NCI-H460 (cell line): ENCODE results near the gene PLD2. TPM values are rescaled to one million over a fixed set of nuclear protein-coding genes. Genes with fewer than 3 reads are reported as not detected.
"Not testable (repeated sequence)": the region's sequence is repeated elsewhere in the genome, so short reads cannot be mapped to it uniquely, and the experiment has no call there.

ENCODE experiments used
- DNase-seq: peaks from one replicate; pipeline ENCODE4 v3.0.0-alpha.2; 2016; ENCODE audit warnings: low read depth; ENCODE audit errors: extremely low read depth
- total RNA-seq: library from RNA; depleted of rRNA; stranded (reverse); fragments of >200 nt; shearing (Covaris generic); gene quantifications from 2 replicates; pipeline ENCODE4 v1.2.3, GENCODE V29; 2014

Gene PLD2
- total RNA-seq, 1 experiment from 2014 or later, result 14.8 TPM

GRCh38 chr17:4827399-4827798, 20.4 kb downstream of the PLD2 start:
- no peak for DNase-seq

- DNase-seq, result not testable (repeated sequence)
These were observed 25.9 kb downstream of the PLD2 start for GRCh38 chr17:4832829-4833177.

GRCh38 chr17:4833178-4833940, 26.4 kb downstream of the PLD2 start, which contains the start of gene MINK1:
Gene MINK1, plus strand, starts transcription at chr17:4833340. Its CDS starts 244 bp downstream, at chr17:4833584.
- DNase-seq, result peak; percentile 90

- no peak for DNase-seq
These were observed 27.2 kb downstream of the PLD2 start for GRCh38 chr17:4833941-4834680.

- no peak for DNase-seq
These were observed 27.7 kb downstream of the PLD2 start for GRCh38 chr17:4834681-4835020.

GRCh38 chr17:4836221-4836620, 29.3 kb downstream of the PLD2 start:
- no peak for DNase-seq

- no peak for DNase-seq
These were observed 30.7 kb downstream of the PLD2 start for GRCh38 chr17:4837471-4838308.

- DNase-seq, result no peak
These were observed 31.4 kb downstream of the PLD2 start for GRCh38 chr17:4838309-4838785.

- DNase-seq, result no peak
These were observed 32.3 kb downstream of the PLD2 start for GRCh38 chr17:4839221-4839620.

GRCh38 chr17:4839965-4840892, 33.3 kb downstream of the PLD2 start:
- DNase-seq, result no peak

GRCh38 chr17:4840893-4841242, 33.9 kb downstream of the PLD2 start:
- no peak for DNase-seq

GRCh38 chr17:4842376-4842775, 35.4 kb downstream of the PLD2 start:
- DNase-seq, result no peak

- DNase-seq, result no peak
These were observed 36.5 kb downstream of the PLD2 start for GRCh38 chr17:4843321-4844000.

- no peak for DNase-seq
These were observed 38.2 kb downstream of the PLD2 start for GRCh38 chr17:4845118-4845517.

GRCh38 chr17:4846635-4847390, 39.9 kb downstream of the PLD2 start:
- no peak for DNase-seq

GRCh38 chr17:4849011-4849536, 42.1 kb downstream of the PLD2 start:
- DNase-seq, result no peak

GRCh38 chr17:4850246-4850645, 43.3 kb downstream of the PLD2 start:
- DNase-seq, result no peak

- no peak for DNase-seq
These were observed 44.1 kb downstream of the PLD2 start for GRCh38 chr17:4851084-4851483.
